ENCODE measurements around the gene APOH. TPM values are rescaled to one million over a fixed set of nuclear protein-coding genes. Genes with fewer than 3 reads are reported as not detected.

APOH gene
- polyA plus RNA-seq, 1 donor (not counting 4 experiments of a cell fraction or from before 2014, with no cell fraction given), result not detected

DNA sequence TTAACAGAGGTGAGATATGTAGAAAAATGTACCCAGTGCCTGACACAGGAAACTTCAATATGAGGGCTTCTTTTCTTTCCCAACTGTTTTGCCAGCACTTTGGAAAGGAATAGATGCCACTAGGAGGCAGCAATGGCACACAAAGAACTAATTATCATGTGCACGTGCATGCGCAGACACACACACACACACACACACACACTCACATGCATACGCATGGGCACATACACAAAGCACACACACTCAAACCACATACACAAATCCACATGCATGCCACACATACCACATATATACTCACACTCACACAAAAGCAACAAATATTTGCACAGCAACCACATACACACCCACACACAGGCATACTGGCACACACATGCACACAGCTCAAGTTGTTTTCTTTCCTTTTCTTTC lies 28.5 kb downstream of the APOH start:
- Histone ChIP-seq H3K79me2 (ENCODE audit: control insufficient read depth, insufficient read depth, low read length) (no peaks in the 10 kb centered on the region), H3K36me3 (ENCODE audit: control insufficient read depth in 2 of 2, extremely low read depth in 1 of 2, insufficient read depth in 2 of 2, low read length in 2 of 2) (no peaks in the 10 kb centered on the region), H3K27me3 (ENCODE audit: control insufficient read depth, extremely low read depth, insufficient read depth, low read length) (no peaks in the 10 kb centered on the region), H3K9ac (ENCODE audit: control insufficient read depth, extremely low read depth, insufficient read depth, low read length) (no peak overlapping the region), H3K9me1 (ENCODE audit: control insufficient read depth, extremely low read depth, insufficient read depth, low read length) (no peaks in the 10 kb centered on the region), H3K4me3 (ENCODE audit: control insufficient read depth in 2 of 3, extremely low read depth in 1 of 3, insufficient read depth in 2 of 3, low read depth in 1 of 3, low read length in 3 of 3) (no peak overlapping the region), H3K9me3 (ENCODE audit: control insufficient read depth, low read depth, low read length) (no peaks in the 10 kb centered on the region), H3K4me1 (ENCODE audit: control insufficient read depth, extremely low read depth, insufficient read depth, low read length) (no peaks in the 10 kb centered on the region), H3K27ac (ENCODE audit: control insufficient read depth, insufficient read depth, low read length) (no peak overlapping the region), H2AFZ (ENCODE audit: control insufficient read depth, low read length) (no peak overlapping the region), H3K4me2 (ENCODE audit: control insufficient read depth, extremely low read depth, insufficient read depth, low read depth, low read length) (no peak overlapping the region), H4K20me1 (ENCODE audit: control insufficient read depth, extremely low read depth, insufficient read depth, low read length) (no peaks in the 10 kb centered on the region)
- no peak for TF ChIP-seq EZH2 (IDR thresholded peaks at IDR 0.05; ENCODE audit: low read length)
- peak; percentile 68 to 87 (median 69) for TF ChIP-seq CTCF (optimal IDR thresholded peaks at IDR 0.05 in 1 of 3, IDR thresholded peaks at IDR 0.05 in 1 of 3, conservative IDR thresholded peaks at IDR 0.05 in 1 of 3; ENCODE audit: extremely low read depth in 1 of 3, insufficient read depth in 2 of 3, low read length in 3 of 3)
- FAIRE-seq, result peak; percentile 56
- DNase-seq (ENCODE audit: low read depth, low spot score), result peak; percentile 28
- dilution Hi-C loops (cut with MboI; ENCODE audit: extremely low pct_ligation_motif_present, low sequenced_read_pairs), result no loop called here

- dilution Hi-C loops (cut with MboI; ENCODE audit: extremely low pct_ligation_motif_present, low sequenced_read_pairs), result no loop called here
- FAIRE-seq, result no peak
- no peaks in the 10 kb centered on the region for H4K20me1 ChIP-seq (ENCODE audit: control insufficient read depth, extremely low read depth, insufficient read depth, low read length)
Observed at GRCh38 chr17:66198242-66198641, 31.0 kb downstream of the APOH start.

More at GRCh38 chr17:66198242-66198641, 31.0 kb downstream of the APOH start:
- Histone ChIP-seq H3K4me1 (ENCODE audit: control insufficient read depth, extremely low read depth, insufficient read depth, low read length) (no peaks in the 10 kb centered on the region), H2AFZ (ENCODE audit: control insufficient read depth, low read length) (no peak overlapping the region), H3K36me3 (ENCODE audit: control insufficient read depth in 2 of 2, extremely low read depth in 1 of 2, insufficient read depth in 2 of 2, low read length in 2 of 2) (no peaks in the 10 kb centered on the region), H3K4me2 (ENCODE audit: control insufficient read depth, extremely low read depth, insufficient read depth, low read depth, low read length) (no peak overlapping the region), H3K27me3 (ENCODE audit: control insufficient read depth, extremely low read depth, insufficient read depth, low read length) (no peaks in the 10 kb centered on the region), H3K9me1 (ENCODE audit: control insufficient read depth, extremely low read depth, insufficient read depth, low read length) (no peaks in the 10 kb centered on the region), H3K9me3 (ENCODE audit: control insufficient read depth, low read depth, low read length) (no peaks in the 10 kb centered on the region), H3K4me3 (ENCODE audit: control insufficient read depth in 2 of 3, extremely low read depth in 1 of 3, insufficient read depth in 2 of 3, low read depth in 1 of 3, low read length in 3 of 3) (no peak overlapping the region), H3K79me2 (ENCODE audit: control insufficient read depth, insufficient read depth, low read length) (no peaks in the 10 kb centered on the region), H3K27ac (ENCODE audit: control insufficient read depth, insufficient read depth, low read length) (no peak overlapping the region), H3K9ac (ENCODE audit: control insufficient read depth, extremely low read depth, insufficient read depth, low read length) (no peak overlapping the region)
- DNase-seq (ENCODE audit: low read depth, low spot score), result no peak
- TF ChIP-seq CTCF (optimal IDR thresholded peaks at IDR 0.05 in 1 of 3, IDR thresholded peaks at IDR 0.05 in 1 of 3, conservative IDR thresholded peaks at IDR 0.05 in 1 of 3; ENCODE audit: extremely low read depth in 1 of 3, insufficient read depth in 2 of 3, low read length in 3 of 3) (no peak), EZH2 (IDR thresholded peaks at IDR 0.05; ENCODE audit: low read length) (no peak)

Data from keratinocyte (primary cell).